Measurements from ENCODE around the gene ETV3L. TPM values are rescaled to one million over a fixed set of nuclear protein-coding genes. Genes with fewer than 3 reads are reported as not detected.

ETV3L gene
- total and polyA plus RNA-seq, 2 of the 8 experiments (the other 6 are each of a cell fraction or from before 2014, with no cell fraction given), result 0.17 to 0.26 TPM

DNA sequence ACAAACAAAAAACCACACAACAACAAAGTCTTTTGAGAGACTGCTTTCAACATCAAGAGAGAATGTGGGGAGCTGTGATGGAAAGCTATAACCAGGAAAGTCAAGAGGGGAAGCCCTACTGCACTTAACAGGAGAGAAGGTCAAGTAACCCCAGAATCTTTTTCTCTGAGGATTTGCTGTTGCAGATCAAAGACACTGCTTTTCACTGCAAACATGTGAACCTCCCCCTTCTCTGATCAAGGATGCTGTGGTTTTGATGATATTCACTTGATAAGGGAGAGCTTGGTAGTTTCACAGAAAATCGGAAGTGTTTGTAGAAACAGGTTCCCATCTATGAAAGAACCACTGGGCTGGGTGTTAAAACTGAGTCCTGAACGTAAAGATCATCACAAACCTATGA is 33.8 kb upstream of the ETV3L start:
- H2AK5ac ChIP-seq (ENCODE audit: low read depth, low read length), result no peak overlapping the region
- H3K23me2 ChIP-seq (ENCODE audit: low read depth, low read length), result peaks cover 7% of the 10 kb centered on the region; the same call in 1 of the 2 replicates
- ChIA-PET CTCF (ENCODE audit: partially characterized antibody) (interaction anchor here (1.1 to 16.2 kb wide), 4 partner anchors 9 to 45 kb away, joined by 3 to 187 read pairs (median 49); no protein-coding TSS in a partner anchor), POLR2A (ENCODE audit: partially characterized antibody) (no interaction called here)
- H3K9me3 ChIP-seq (ENCODE audit: insufficient read depth in 2 of 2, low read depth in 1 of 2, low read length in 1 of 2), result no peaks in the 10 kb centered on the region
- H3K4me1 ChIP-seq (replicated peaks in 1 of 4; ENCODE audit: control insufficient read depth in 3 of 4, insufficient read depth in 4 of 4, low read length in 3 of 4), result peaks cover 0 to 5% (median 2%) of the 10 kb centered on the region in 4 experiments; a peak in 1 of 7 replicates
- no peak overlapping the region for H3K4me3 ChIP-seq (ENCODE audit: extremely low read depth in 1 of 4, insufficient read depth in 2 of 4, low read depth in 3 of 4, low read length in 4 of 4)
- H3K79me2 ChIP-seq (ENCODE audit: control insufficient read depth in 1 of 2, insufficient read depth in 2 of 2, low read length in 2 of 2), result peaks cover 7 to 29% of the 10 kb centered on the region in 2 experiments; a peak in 3 of 4 replicates
- H3K27ac ChIP-seq (ENCODE audit: low read depth, low read length), result no peak overlapping the region
- no peak overlapping the region for H2BK120ac ChIP-seq (replicated peaks; ENCODE audit: low read depth, low read length)
- peaks cover 8% of the 10 kb centered on the region for H3K79me1 ChIP-seq (ENCODE audit: low read depth, low read length)
- H3K23ac ChIP-seq (ENCODE audit: insufficient read length), result no peak overlapping the region
- DNase-seq (ENCODE audit: low read depth in 1 of 2, low spot score in 2 of 2), result no peak
- H4K20me1 ChIP-seq (replicated peaks in 1 of 2; ENCODE audit: control insufficient read depth in 1 of 2, insufficient read depth in 2 of 2, low read length in 2 of 2), result peaks cover 9 to 11% of the 10 kb centered on the region in 2 experiments
- no peaks in the 10 kb centered on the region for H3K27me3 ChIP-seq (replicated peaks in 1 of 4; ENCODE audit: control insufficient read depth in 3 of 4, extremely low read depth in 1 of 4, insufficient read depth in 3 of 4, low read length in 3 of 4)
- H3K18ac ChIP-seq (ENCODE audit: extremely low read depth, low read length), result no peak overlapping the region
- H3K9ac ChIP-seq (replicated peaks in 1 of 4; ENCODE audit: extremely low read depth in 1 of 4, low read depth in 3 of 4, low read length in 3 of 4), result no peak overlapping the region
- WGBS, 2 experiments (ENCODE audit: extremely low coverage in 1 of 2, insufficient coverage in 1 of 2, insufficient read length in 1 of 2, insufficient replicate concordance in 2 of 2, low coverage in 1 of 2, low lambda C conversion rate in 2 of 2, missing lambda C conversion rate in 1 of 2), result 80% methylated on average over 2 of the region's 2 CpGs; no CpG with 5 or more reads in 1 of the 2 experiments
- no peak overlapping the region for H2BK15ac ChIP-seq (ENCODE audit: low read length)
- no peak overlapping the region for H2AFZ ChIP-seq (ENCODE audit: low read length)
- no peak overlapping the region for H4K8ac ChIP-seq (ENCODE audit: extremely low read depth, insufficient read depth, low read length)
- no peak overlapping the region for H2BK12ac ChIP-seq (ENCODE audit: low read depth, low read length)
- no peak overlapping the region for H4K91ac ChIP-seq (replicated peaks; ENCODE audit: insufficient read length, low read length)
- FAIRE-seq, result no peak
- H3K36me3 ChIP-seq (ENCODE audit: control insufficient read depth in 2 of 4, insufficient read depth in 4 of 4, low read length in 3 of 4), result peaks cover 12 to 63% (median 44%) of the 10 kb centered on the region in 4 experiments; a peak in 7 of 8 replicates
- no peak overlapping the region for H4K5ac ChIP-seq (ENCODE audit: insufficient read length, low read depth, low read length)
- H3K14ac ChIP-seq (ENCODE audit: insufficient read length), result no peak overlapping the region
- no peak overlapping the region for H3K4me2 ChIP-seq (ENCODE audit: insufficient read depth in 1 of 2, low read depth in 2 of 2, low read length in 2 of 2)
- no peak overlapping the region for H2BK5ac ChIP-seq (ENCODE audit: low read depth, low read length)
- H3K56ac ChIP-seq (replicated peaks; ENCODE audit: insufficient read length, low read depth, low read length), result no peak overlapping the region
- H3K4ac ChIP-seq (replicated peaks; ENCODE audit: insufficient read length, low read depth, low read length), result no peak overlapping the region
- H2BK20ac ChIP-seq (ENCODE audit: low read length), result no peak overlapping the region
- no peak for TF ChIP-seq SAP30 (IDR thresholded peaks at IDR 0.05; ENCODE audit: insufficient read depth, insufficient replicate concordance, low read length)
- TF ChIP-seq JUND (IDR thresholded peaks at IDR 0.05; ENCODE audit: low read length), result no peak
- no peak for TF ChIP-seq RAD21 (IDR thresholded peaks at IDR 0.05 in 1 of 2, conservative IDR thresholded peaks at IDR 0.05 in 1 of 2; ENCODE audit: low read depth in 2 of 2, low read length in 2 of 2)
- no peak for TF ChIP-seq KDM1A (IDR thresholded peaks at IDR 0.05; ENCODE audit: borderline replicate concordance, low read length)
- TF ChIP-seq POU5F1 (IDR thresholded peaks at IDR 0.05; ENCODE audit: low read depth, low read length), result no peak
